ENCODE measurements around the gene MMP7.

Gene MMP7

DNA sequence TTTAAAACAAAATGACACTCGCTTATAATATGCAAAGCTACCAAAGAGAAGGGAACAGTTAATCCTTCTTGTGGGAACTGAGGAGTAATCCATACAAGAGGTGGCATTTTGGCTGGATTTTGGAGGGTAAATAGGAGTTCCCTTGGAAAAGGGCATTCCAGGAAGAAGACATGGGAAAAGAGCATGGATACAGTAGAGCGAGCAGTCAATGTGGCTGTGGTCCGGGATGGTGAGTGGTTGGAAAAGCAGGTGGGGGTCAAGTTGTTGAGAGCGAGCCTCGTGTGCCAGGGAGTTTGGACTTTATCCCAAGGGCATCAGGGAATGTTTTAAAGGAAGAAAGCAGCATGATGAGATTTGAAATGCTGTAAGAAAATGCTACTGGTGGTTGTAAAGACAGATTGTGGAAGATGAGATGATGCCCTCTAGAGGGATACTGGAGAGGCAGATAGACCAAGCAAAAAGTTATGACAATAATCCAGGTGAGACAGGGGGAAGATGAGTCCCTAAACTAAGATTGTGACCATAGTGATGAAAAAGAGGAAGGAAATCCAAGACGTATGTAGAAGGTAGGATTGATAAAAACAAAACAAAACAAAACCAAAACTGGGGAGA lies 3.8 kb upstream of the MMP7 start:
- H3K4me1 ChIP-seq (ENCODE audit: control insufficient read depth, insufficient read depth, low read length), result no peaks in the 10 kb centered on the region
- H3K36me3 ChIP-seq (ENCODE audit: control insufficient read depth, insufficient read depth, low read length), result no peaks in the 10 kb centered on the region
- no peaks in the 10 kb centered on the region for H3K9me3 ChIP-seq (ENCODE audit: control insufficient read depth, insufficient read depth, low read length)
- H3K9ac ChIP-seq (ENCODE audit: low read depth, low read length), result no peak overlapping the region
- H3K27me3 ChIP-seq (ENCODE audit: control insufficient read depth, insufficient read depth, low read length), result no peaks in the 10 kb centered on the region
- H3K4me3 ChIP-seq (ENCODE audit: low read depth, low read length), result no peak overlapping the region

DNA sequence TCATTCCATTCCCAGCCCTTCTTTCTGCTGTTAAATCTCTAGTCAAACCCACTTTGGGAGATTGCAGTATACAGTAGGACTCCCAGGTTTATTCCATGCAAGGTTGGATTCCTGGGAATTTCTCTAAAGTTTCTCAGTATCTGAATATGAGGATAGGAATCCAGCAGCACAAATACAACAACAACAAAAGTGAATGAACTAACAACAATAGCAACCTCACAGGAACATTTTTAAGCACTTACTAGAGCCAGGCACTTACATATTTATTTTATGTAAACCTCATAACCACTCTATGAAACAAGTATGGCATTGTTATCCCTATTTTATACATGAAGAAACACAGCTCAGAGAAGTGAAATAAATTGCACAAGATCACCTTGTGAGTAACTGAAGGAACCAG lies 1.9 kb downstream of the MMP7 start:
- H3K4me1 ChIP-seq (ENCODE audit: control insufficient read depth, insufficient read depth, low read length), result peaks cover 3% of the 10 kb centered on the region
- H3K4me3 ChIP-seq (ENCODE audit: low read depth, low read length), result no peak overlapping the region
- no peaks in the 10 kb centered on the region for H3K27me3 ChIP-seq (ENCODE audit: control insufficient read depth, insufficient read depth, low read length)
- H3K9ac ChIP-seq (ENCODE audit: low read depth, low read length), result no peak overlapping the region
- H3K9me3 ChIP-seq (ENCODE audit: control insufficient read depth, insufficient read depth, low read length), result no peaks in the 10 kb centered on the region
- no peaks in the 10 kb centered on the region for H3K36me3 ChIP-seq (ENCODE audit: control insufficient read depth, insufficient read depth, low read length)

DNA sequence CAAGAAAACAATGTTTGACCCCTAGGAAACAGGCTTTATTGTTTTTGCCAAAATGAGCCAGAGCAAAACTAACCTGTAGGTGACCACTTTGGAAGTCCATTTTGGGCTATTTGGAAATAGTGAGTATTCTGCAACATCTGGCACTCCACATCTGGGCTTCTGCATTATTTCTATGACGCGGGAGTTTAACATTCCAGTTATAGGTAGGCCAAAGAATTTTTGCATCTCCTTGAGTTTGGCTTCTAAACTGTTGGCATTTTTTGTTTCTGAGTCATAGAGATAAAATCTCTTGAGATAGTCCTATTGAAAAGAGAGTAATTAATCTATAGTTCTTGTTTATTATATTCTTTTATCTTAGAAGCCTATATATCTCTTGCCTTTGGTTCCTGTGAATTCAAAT lies 2.9 kb downstream of the MMP7 start:
- Histone ChIP-seq H3K4me1 (ENCODE audit: control insufficient read depth, insufficient read depth, low read length) (peaks cover 3% of the 10 kb centered on the region), H3K4me3 (ENCODE audit: low read depth, low read length) (no peak overlapping the region), H3K9me3 (ENCODE audit: control insufficient read depth, insufficient read depth, low read length) (no peaks in the 10 kb centered on the region), H3K36me3 (ENCODE audit: control insufficient read depth, insufficient read depth, low read length) (no peaks in the 10 kb centered on the region), H3K27me3 (ENCODE audit: control insufficient read depth, insufficient read depth, low read length) (no peaks in the 10 kb centered on the region), H3K9ac (ENCODE audit: low read depth, low read length) (no peak overlapping the region)

- Histone ChIP-seq H3K9ac (ENCODE audit: low read depth, low read length) (no peak overlapping the region), H3K9me3 (ENCODE audit: control insufficient read depth, insufficient read depth, low read length) (no peaks in the 10 kb centered on the region), H3K4me1 (ENCODE audit: control insufficient read depth, insufficient read depth, low read length) (peaks cover 3% of the 10 kb centered on the region), H3K4me3 (ENCODE audit: low read depth, low read length) (no peak overlapping the region), H3K36me3 (ENCODE audit: control insufficient read depth, insufficient read depth, low read length) (no peaks in the 10 kb centered on the region), H3K27me3 (ENCODE audit: control insufficient read depth, insufficient read depth, low read length) (no peaks in the 10 kb centered on the region)
Measured at GRCh38 chr11:102527041-102527440, 3.5 kb downstream of the MMP7 start.

DNA sequence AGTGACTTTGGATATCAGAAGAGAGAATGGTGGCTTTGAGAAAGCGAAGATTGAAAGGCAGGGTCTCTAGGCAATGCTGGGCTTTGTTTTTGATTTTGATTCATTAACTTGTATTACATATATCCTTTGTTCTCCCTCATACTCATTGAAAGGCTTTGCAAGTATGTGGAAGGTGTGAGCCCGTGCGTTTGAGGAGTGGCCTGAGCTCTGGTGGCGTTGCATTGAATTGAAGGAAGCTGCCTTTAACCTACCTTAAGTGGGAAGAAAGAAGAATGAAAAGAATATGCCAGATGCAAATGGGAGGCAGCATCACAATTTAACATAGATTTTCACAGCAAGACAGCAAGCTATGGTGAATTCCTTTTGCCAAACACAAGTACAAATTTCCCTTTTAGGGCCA lies 6.7 kb downstream of the MMP7 start:
- no peaks in the 10 kb centered on the region for H3K9me3 ChIP-seq (ENCODE audit: control insufficient read depth, insufficient read depth, low read length)
- no peaks in the 10 kb centered on the region for H3K36me3 ChIP-seq (ENCODE audit: control insufficient read depth, insufficient read depth, low read length)
- H3K27me3 ChIP-seq (ENCODE audit: control insufficient read depth, insufficient read depth, low read length), result no peaks in the 10 kb centered on the region
- no peak overlapping the region for H3K4me3 ChIP-seq (ENCODE audit: low read depth, low read length)
- H3K4me1 ChIP-seq (ENCODE audit: control insufficient read depth, insufficient read depth, low read length), result peaks cover 3% of the 10 kb centered on the region
- H3K9ac ChIP-seq (ENCODE audit: low read depth, low read length), result no peak overlapping the region

DNA sequence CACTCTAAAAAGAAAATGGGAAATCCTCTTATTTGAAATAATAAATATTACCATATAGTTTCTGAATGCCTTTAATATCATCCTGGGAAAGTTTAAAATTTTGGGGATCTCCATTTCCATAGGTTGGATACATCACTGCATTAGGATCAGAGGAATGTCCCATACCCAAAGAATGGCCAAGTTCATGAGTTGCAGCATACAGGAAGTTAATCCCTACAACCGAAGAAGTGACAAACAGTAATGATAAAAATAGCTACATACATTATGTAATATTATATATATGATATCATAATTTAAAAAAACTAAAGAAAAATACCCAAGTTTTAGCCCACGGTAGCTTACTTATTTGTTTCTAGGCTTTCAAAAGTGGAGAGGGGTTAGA lies 7.4 kb downstream of the MMP7 start:
- H3K9ac ChIP-seq (ENCODE audit: low read depth, low read length), result no peak overlapping the region
- H3K36me3 ChIP-seq (ENCODE audit: control insufficient read depth, insufficient read depth, low read length), result no peaks in the 10 kb centered on the region
- peaks cover 3% of the 10 kb centered on the region for H3K4me1 ChIP-seq (ENCODE audit: control insufficient read depth, insufficient read depth, low read length)
- H3K9me3 ChIP-seq (ENCODE audit: control insufficient read depth, insufficient read depth, low read length), result no peaks in the 10 kb centered on the region
- no peak overlapping the region for H3K4me3 ChIP-seq (ENCODE audit: low read depth, low read length)
- no peaks in the 10 kb centered on the region for H3K27me3 ChIP-seq (ENCODE audit: control insufficient read depth, insufficient read depth, low read length)

GRCh38 chr11:102522312-102523188 lies 8.0 kb downstream of the MMP7 start:
- no peaks in the 10 kb centered on the region for H3K36me3 ChIP-seq (ENCODE audit: control insufficient read depth, insufficient read depth, low read length)
- no peaks in the 10 kb centered on the region for H3K9me3 ChIP-seq (ENCODE audit: control insufficient read depth, insufficient read depth, low read length)
- H3K4me1 ChIP-seq (ENCODE audit: control insufficient read depth, insufficient read depth, low read length), result peaks cover 3% of the 10 kb centered on the region
- H3K27me3 ChIP-seq (ENCODE audit: control insufficient read depth, insufficient read depth, low read length), result no peaks in the 10 kb centered on the region
- no peak overlapping the region for H3K4me3 ChIP-seq (ENCODE audit: low read depth, low read length)
- H3K9ac ChIP-seq (ENCODE audit: low read depth, low read length), result no peak overlapping the region

GRCh38 chr11:102521121-102521520 lies 9.4 kb downstream of the MMP7 start:
- peaks cover 3% of the 10 kb centered on the region for H3K4me1 ChIP-seq (ENCODE audit: control insufficient read depth, insufficient read depth, low read length)
- H3K9ac ChIP-seq (ENCODE audit: low read depth, low read length), result no peak overlapping the region
- no peaks in the 10 kb centered on the region for H3K27me3 ChIP-seq (ENCODE audit: control insufficient read depth, insufficient read depth, low read length)
- no peaks in the 10 kb centered on the region for H3K36me3 ChIP-seq (ENCODE audit: control insufficient read depth, insufficient read depth, low read length)
- H3K9me3 ChIP-seq (ENCODE audit: control insufficient read depth, insufficient read depth, low read length), result no peaks in the 10 kb centered on the region
- no peak overlapping the region for H3K4me3 ChIP-seq (ENCODE audit: low read depth, low read length)

DNA sequence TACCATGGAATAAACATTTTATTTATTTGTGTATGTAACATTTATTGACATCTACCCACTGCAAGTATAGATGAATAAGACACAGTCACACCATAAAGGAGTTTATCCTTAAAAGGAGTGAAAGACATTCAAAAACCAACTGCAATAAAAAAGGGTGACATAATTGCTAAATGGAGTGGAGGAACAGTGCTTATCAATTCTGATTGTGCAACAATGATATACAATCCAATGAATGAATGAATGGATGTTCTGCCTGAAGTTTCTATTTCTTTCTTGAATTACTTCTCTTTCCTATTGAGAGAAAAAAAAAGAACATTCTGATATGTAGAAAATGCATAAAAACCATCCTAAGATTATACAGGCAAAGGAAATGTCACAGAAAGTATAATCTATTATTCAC lies 10.0 kb downstream of the MMP7 start:
- Histone ChIP-seq H3K9me3 (ENCODE audit: control insufficient read depth, insufficient read depth, low read length) (no peaks in the 10 kb centered on the region), H3K27me3 (ENCODE audit: control insufficient read depth, insufficient read depth, low read length) (no peaks in the 10 kb centered on the region)

GRCh38 chr11:102518296-102519094 lies 12.1 kb downstream of the MMP7 start:
- Histone ChIP-seq H3K9ac (ENCODE audit: low read depth, low read length) (no peak overlapping the region), H3K27me3 (ENCODE audit: control insufficient read depth, insufficient read depth, low read length) (no peaks in the 10 kb centered on the region), H3K36me3 (ENCODE audit: control insufficient read depth, insufficient read depth, low read length) (no peaks in the 10 kb centered on the region), H3K4me1 (ENCODE audit: control insufficient read depth, insufficient read depth, low read length) (no peaks in the 10 kb centered on the region), H3K9me3 (ENCODE audit: control insufficient read depth, insufficient read depth, low read length) (no peaks in the 10 kb centered on the region), H3K4me3 (ENCODE audit: low read depth, low read length) (no peak overlapping the region)

More for the DNA sequence above, 10.0 kb downstream of the MMP7 start:
- Histone ChIP-seq H3K9ac (ENCODE audit: low read depth, low read length) (no peak overlapping the region), H3K36me3 (ENCODE audit: control insufficient read depth, insufficient read depth, low read length) (no peaks in the 10 kb centered on the region), H3K4me3 (ENCODE audit: low read depth, low read length) (no peak overlapping the region), H3K4me1 (ENCODE audit: control insufficient read depth, insufficient read depth, low read length) (peaks cover 3% of the 10 kb centered on the region)

- Histone ChIP-seq H3K27me3 (ENCODE audit: control insufficient read depth, insufficient read depth, low read length) (no peaks in the 10 kb centered on the region), H3K4me1 (ENCODE audit: control insufficient read depth, insufficient read depth, low read length) (no peaks in the 10 kb centered on the region), H3K36me3 (ENCODE audit: control insufficient read depth, insufficient read depth, low read length) (no peaks in the 10 kb centered on the region), H3K4me3 (ENCODE audit: low read depth, low read length) (no peak overlapping the region), H3K9ac (ENCODE audit: low read depth, low read length) (no peak overlapping the region), H3K9me3 (ENCODE audit: control insufficient read depth, insufficient read depth, low read length) (no peaks in the 10 kb centered on the region)
Measured at GRCh38 chr11:102517670-102518069, 12.9 kb downstream of the MMP7 start.

Measured in iPS-15b (cell line).